ENCODE results near the gene SURF1. TPM values are rescaled to one million over a fixed set of nuclear protein-coding genes. Genes with fewer than 3 reads are reported as not detected.

The SURF1 gene
- total RNA-seq, 1 experiment from 2014 or later = 28.1 TPM

- intact Hi-C loops (cut with micrococcal nuclease) = no loop called here
- no peaks in the 10 kb centered on the region for H3F3A ChIP-seq (ENCODE audit: low read length, unreplicated experiment)
- no peak overlapping the region for H3K4me3 ChIP-seq (ENCODE audit: low read length)
- no peak overlapping the region for H3K4me2 ChIP-seq (ENCODE audit: low read length)
- H3K9me2 ChIP-seq (replicated peaks; ENCODE audit: low read length) = no peaks in the 10 kb centered on the region
- no peak overlapping the region for H2AFZ ChIP-seq (ENCODE audit: low read length)
- DNase-seq (no peak), ATAC-seq (no peak)
- no peaks in the 10 kb centered on the region for H3K4me1 ChIP-seq (ENCODE audit: insufficient read depth, low read length)
- TF ChIP-seq EZH2phosphoT487 (IDR thresholded peaks at IDR 0.05; ENCODE audit: borderline replicate concordance, low read length) (no peak), EZH2 (IDR thresholded peaks at IDR 0.05; ENCODE audit: low read length, unreplicated experiment) (no peak)
- TF ChIP-seq, protein P1, sequence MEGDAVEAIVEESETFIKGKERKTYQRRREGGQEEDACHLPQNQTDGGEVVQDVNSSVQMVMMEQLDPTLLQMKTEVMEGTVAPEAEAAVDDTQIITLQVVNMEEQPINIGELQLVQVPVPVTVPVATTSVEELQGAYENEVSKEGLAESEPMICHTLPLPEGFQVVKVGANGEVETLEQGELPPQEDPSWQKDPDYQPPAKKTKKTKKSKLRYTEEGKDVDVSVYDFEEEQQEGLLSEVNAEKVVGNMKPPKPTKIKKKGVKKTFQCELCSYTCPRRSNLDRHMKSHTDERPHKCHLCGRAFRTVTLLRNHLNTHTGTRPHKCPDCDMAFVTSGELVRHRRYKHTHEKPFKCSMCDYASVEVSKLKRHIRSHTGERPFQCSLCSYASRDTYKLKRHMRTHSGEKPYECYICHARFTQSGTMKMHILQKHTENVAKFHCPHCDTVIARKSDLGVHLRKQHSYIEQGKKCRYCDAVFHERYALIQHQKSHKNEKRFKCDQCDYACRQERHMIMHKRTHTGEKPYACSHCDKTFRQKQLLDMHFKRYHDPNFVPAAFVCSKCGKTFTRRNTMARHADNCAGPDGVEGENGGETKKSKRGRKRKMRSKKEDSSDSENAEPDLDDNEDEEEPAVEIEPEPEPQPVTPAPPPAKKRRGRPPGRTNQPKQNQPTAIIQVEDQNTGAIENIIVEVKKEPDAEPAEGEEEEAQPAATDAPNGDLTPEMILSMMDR (conservative IDR thresholded peaks at IDR 0.05; ENCODE audit: low read depth, low read length) = no peak
- H3K27ac ChIP-seq (ENCODE audit: low read length) = no peak overlapping the region
- H3K9me3 ChIP-seq (ENCODE audit: low read length) = no peaks in the 10 kb centered on the region
- H3K27me3 ChIP-seq (ENCODE audit: low read length) = no peaks in the 10 kb centered on the region
- H3K36me3 ChIP-seq (ENCODE audit: low read depth, low read length) = no peaks in the 10 kb centered on the region
- POLR2A ChIA-PET (ENCODE audit: unreplicated experiment) = no interaction called here
- no peaks in the 10 kb centered on the region for H3K79me2 ChIP-seq (ENCODE audit: low read length)
- BruUV-seq (replicated peaks) = no TSS peak
- no peak overlapping the region for H3K9ac ChIP-seq (ENCODE audit: low read length)
- CTCF ChIA-PET = no interaction called here
- H4K20me1 ChIP-seq (ENCODE audit: low read length) = no peaks in the 10 kb centered on the region
Measured at GRCh38 chr9:133384736-133385321, 28.5 kb upstream of the SURF1 start.

GRCh38 chr9:133383438-133383837 lies 27.2 kb upstream of the SURF1 start:
- no peaks in the 10 kb centered on the region for H3K4me1 ChIP-seq (ENCODE audit: insufficient read depth, low read length)
- no peaks in the 10 kb centered on the region for H3K9me2 ChIP-seq (replicated peaks; ENCODE audit: low read length)
- no peaks in the 10 kb centered on the region for H3K27me3 ChIP-seq (ENCODE audit: low read length)
- H4K20me1 ChIP-seq (ENCODE audit: low read length) = no peaks in the 10 kb centered on the region
- TF ChIP-seq EZH2phosphoT487 (IDR thresholded peaks at IDR 0.05; ENCODE audit: borderline replicate concordance, low read length) (no peak), EZH2 (IDR thresholded peaks at IDR 0.05; ENCODE audit: low read length, unreplicated experiment) (no peak)
- TF ChIP-seq, protein P1 (conservative IDR thresholded peaks at IDR 0.05; ENCODE audit: low read depth, low read length) = no peak
- POLR2A ChIA-PET (ENCODE audit: unreplicated experiment) = no interaction called here
- H3K9ac ChIP-seq (ENCODE audit: low read length) = no peak overlapping the region
- H3K9me3 ChIP-seq (ENCODE audit: low read length) = no peaks in the 10 kb centered on the region
- H3K27ac ChIP-seq (ENCODE audit: low read length) = no peak overlapping the region
- no peak overlapping the region for H3K4me3 ChIP-seq (ENCODE audit: low read length)
- no peak for DNase-seq
- BruUV-seq (replicated peaks) = no TSS peak
- H3K36me3 ChIP-seq (ENCODE audit: low read depth, low read length) = no peaks in the 10 kb centered on the region
- intact Hi-C loops (cut with micrococcal nuclease) = no loop called here
- ATAC-seq = no peak
- no peak overlapping the region for H3K4me2 ChIP-seq (ENCODE audit: low read length)
- CTCF ChIA-PET = no interaction called here
- H3K79me2 ChIP-seq (ENCODE audit: low read length) = no peaks in the 10 kb centered on the region
- no peaks in the 10 kb centered on the region for H3F3A ChIP-seq (ENCODE audit: low read length, unreplicated experiment)
- no peak overlapping the region for H2AFZ ChIP-seq (ENCODE audit: low read length)

DNA sequence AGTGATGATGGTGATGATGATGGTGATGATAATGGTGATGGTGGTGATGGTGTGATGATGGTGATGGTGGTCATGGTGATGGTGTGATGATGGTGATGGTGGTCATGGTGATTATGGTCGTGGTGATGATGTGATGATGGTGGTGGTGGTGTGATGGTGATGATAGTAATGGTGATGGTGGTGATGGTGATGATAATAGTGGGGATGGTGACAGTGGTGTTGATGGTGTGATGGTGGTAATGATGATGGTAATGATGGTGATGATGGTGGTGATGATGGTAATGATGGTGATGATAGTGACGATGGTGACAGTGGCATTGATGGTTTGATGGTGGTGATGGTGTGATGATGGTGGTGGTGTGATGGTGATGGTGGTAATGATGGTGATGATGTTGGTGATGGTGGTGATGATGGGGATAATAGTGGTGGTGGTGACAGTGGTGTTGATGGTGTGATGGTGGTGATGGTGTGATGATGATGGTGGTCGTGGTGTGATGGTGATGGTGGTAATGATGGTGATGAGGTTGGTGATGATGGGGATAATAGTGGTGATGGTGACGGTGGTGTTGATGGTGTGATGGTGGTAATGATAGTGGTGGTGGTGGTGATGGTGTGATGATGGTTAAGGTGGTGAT lies 26.3 kb upstream of the SURF1 start:
- no peaks in the 10 kb centered on the region for H3K36me3 ChIP-seq (ENCODE audit: low read depth, low read length)
- no peaks in the 10 kb centered on the region for H3K4me1 ChIP-seq (ENCODE audit: insufficient read depth, low read length)
- POLR2A ChIA-PET (ENCODE audit: unreplicated experiment) = no interaction called here
- CTCF ChIA-PET = no interaction called here
- H3K9me3 ChIP-seq (ENCODE audit: low read length) = no peaks in the 10 kb centered on the region
- H3K9ac ChIP-seq (ENCODE audit: low read length) = no peak overlapping the region
- intact Hi-C loops (cut with micrococcal nuclease) = no loop called here
- no peaks in the 10 kb centered on the region for H3F3A ChIP-seq (ENCODE audit: low read length, unreplicated experiment)
- no peak overlapping the region for H3K27ac ChIP-seq (ENCODE audit: low read length)
- H2AFZ ChIP-seq (ENCODE audit: low read length) = no peak overlapping the region
- no TSS peak for BruUV-seq (replicated peaks)
- no peaks in the 10 kb centered on the region for H3K9me2 ChIP-seq (replicated peaks; ENCODE audit: low read length)
- H3K4me2 ChIP-seq (ENCODE audit: low read length) = no peak overlapping the region
- no peaks in the 10 kb centered on the region for H3K27me3 ChIP-seq (ENCODE audit: low read length)
- TF ChIP-seq EZH2phosphoT487 (IDR thresholded peaks at IDR 0.05; ENCODE audit: borderline replicate concordance, low read length) (no peak), EZH2 (IDR thresholded peaks at IDR 0.05; ENCODE audit: low read length, unreplicated experiment) (no peak)
- TF ChIP-seq, protein P1 (conservative IDR thresholded peaks at IDR 0.05; ENCODE audit: low read depth, low read length) = no peak
- ATAC-seq (no peak), DNase-seq (no peak)
- no peaks in the 10 kb centered on the region for H3K79me2 ChIP-seq (ENCODE audit: low read length)
- H4K20me1 ChIP-seq (ENCODE audit: low read length) = no peaks in the 10 kb centered on the region
- no peak overlapping the region for H3K4me3 ChIP-seq (ENCODE audit: low read length)
